ENCODE data around the gene ERBIN.
"Not testable (repeated sequence)": the region's sequence is repeated elsewhere in the genome, so short reads cannot be mapped to it uniquely, and the experiment has no call there.

ERBIN gene

DNA sequence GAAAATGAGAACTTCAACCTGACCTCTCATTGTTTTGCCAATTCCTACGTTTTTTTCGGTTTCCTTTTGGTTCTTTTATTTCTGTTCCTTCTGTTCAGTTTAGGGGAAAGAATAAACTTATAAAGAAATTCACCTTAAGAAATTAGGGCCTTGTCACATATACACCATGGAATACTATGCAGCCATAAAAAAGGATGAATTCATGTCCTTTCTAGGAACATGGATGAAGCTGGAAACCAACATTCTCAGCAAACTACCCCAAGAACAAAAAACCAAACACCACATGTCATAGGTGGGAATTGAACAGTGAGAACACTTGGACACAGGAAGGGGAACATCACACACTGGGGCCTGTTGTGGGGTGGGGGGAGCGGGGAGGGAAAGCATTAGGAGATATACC lies 46.5 kb downstream of the ERBIN start:
- not testable (repeated sequence) for H3K4me3 ChIP-seq (ENCODE audit: insufficient read depth, low read depth, low read length, poor library complexity, severe bottlenecking); H3K36me3 ChIP-seq (ENCODE audit: control insufficient read depth, insufficient read depth, low read length); H3K27ac ChIP-seq (ENCODE audit: insufficient read depth, low read length, poor library complexity, severe bottlenecking); H3K27me3 ChIP-seq (replicated peaks; ENCODE audit: control insufficient read depth, insufficient read depth, low read length, poor library complexity, severe bottlenecking); H3K9me3 ChIP-seq (ENCODE audit: control insufficient read depth, low read length); DNase-seq
- H3K4me1 ChIP-seq (ENCODE audit: control insufficient read depth, insufficient read depth, low read length, poor library complexity, severe bottlenecking) = peaks cover 14% of the 10 kb centered on the region

DNA sequence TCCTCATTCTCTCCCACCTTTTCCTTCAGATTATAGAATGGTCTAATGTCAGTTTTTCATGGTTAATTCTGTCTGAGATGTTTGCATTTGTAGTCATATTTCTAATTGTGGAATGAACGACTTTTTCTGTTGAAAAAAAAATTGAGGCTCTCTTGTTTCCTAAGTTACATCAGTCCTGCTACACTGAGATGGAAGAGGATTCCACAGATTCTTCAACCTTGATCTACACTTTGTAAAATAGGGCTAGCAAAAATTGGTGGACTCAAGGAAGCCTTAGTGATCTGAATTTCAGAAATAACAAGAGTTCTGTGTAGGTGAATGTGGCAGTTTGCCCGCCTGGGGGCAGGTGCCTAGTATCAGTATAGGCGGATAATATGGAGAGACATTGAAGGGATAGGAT lies 51.9 kb downstream of the ERBIN start:
- H3K36me3 ChIP-seq (ENCODE audit: control insufficient read depth, insufficient read depth, low read length) = no peaks in the 10 kb centered on the region
- no peak for DNase-seq

DNA sequence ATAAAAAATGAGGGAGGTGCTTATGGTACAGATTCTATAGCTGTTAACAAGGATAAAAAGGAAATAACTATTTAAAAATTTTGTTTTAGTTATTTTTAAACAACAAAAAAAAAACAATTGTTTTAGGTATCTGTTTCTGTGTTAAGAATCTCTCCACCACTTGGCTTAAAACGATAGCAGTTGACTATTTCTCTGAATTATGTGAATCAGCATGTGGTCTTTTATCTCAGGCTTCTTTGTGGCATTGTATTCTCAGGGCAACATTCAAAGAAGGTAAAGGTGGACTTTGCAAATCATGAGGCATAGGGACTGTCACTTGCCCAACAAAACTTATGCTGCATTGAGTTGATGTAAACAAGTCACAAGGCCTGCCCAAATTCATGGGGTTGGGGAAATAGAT lies 55.2 kb downstream of the ERBIN start:
- Histone ChIP-seq H3K4me1 (ENCODE audit: control insufficient read depth, insufficient read depth, low read length, poor library complexity, severe bottlenecking) (peaks cover 4% of the 10 kb centered on the region), H3K27me3 (replicated peaks; ENCODE audit: control insufficient read depth, insufficient read depth, low read length, poor library complexity, severe bottlenecking) (no peaks in the 10 kb centered on the region), H3K4me3 (ENCODE audit: insufficient read depth, low read depth, low read length, poor library complexity, severe bottlenecking) (no peak overlapping the region), H3K27ac (ENCODE audit: insufficient read depth, low read length, poor library complexity, severe bottlenecking) (no peak overlapping the region), H3K36me3 (ENCODE audit: control insufficient read depth, insufficient read depth, low read length) (no peaks in the 10 kb centered on the region), H3K9me3 (ENCODE audit: control insufficient read depth, low read length) (no peaks in the 10 kb centered on the region)
- no peak for DNase-seq

More for the DNA sequence above, 51.9 kb downstream of the ERBIN start:
- Histone ChIP-seq H3K9me3 (ENCODE audit: control insufficient read depth, low read length) (no peaks in the 10 kb centered on the region), H3K4me3 (ENCODE audit: insufficient read depth, low read depth, low read length, poor library complexity, severe bottlenecking) (no peak overlapping the region), H3K27me3 (replicated peaks; ENCODE audit: control insufficient read depth, insufficient read depth, low read length, poor library complexity, severe bottlenecking) (no peaks in the 10 kb centered on the region), H3K27ac (ENCODE audit: insufficient read depth, low read length, poor library complexity, severe bottlenecking) (no peak overlapping the region), H3K4me1 (ENCODE audit: control insufficient read depth, insufficient read depth, low read length, poor library complexity, severe bottlenecking) (peaks cover 3% of the 10 kb centered on the region)

DNA sequence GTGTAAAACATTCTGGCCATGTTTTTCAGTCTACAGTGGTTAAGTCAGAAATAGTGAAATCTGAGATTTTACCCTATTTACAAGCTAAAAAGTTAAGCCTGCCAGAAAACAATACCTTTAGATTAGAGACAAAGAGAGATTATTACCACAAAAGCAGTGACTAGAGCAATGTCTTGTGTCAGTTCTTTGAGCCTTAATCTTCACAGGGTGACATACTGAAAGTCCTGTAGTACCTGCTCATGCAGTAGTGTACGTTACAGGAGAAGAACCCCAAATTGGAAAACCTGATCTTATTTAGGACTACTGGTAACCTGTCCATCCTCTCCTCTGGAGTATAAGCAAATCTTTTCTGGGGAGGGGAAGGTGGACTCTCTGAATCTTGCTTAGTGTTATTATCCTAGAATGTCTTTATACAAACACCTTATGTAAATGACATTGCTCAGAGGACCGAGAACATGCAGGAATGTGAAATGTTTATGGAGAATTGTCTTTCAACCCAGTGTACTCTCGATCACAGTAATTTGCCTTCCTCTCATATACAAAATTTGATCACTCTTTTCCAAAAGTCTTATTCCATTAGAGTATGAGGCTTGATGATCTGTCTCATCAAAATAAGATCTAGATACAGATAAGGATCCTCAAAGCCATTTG lies 55.7 kb downstream of the ERBIN start:
- H3K27ac ChIP-seq (ENCODE audit: insufficient read depth, low read length, poor library complexity, severe bottlenecking) = no peak overlapping the region

DNA sequence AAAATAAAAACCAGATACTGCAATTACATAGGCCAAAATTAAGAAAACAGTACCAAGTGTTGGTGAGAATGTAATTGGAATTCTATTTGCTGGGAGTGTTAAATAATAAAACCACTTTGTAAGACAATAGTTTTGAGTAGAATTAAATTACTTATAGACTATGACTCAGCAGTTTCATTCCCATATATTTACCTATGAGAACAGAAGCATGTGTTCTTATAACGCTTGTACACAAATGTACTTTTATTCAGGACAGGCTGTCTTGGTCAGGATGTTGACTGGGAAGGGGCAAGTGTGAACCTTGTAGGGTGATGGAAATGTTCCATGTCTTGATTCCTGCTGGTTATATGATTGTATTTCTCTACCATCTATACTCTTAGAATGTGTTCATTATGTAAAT lies 56.3 kb downstream of the ERBIN start:
- no peaks in the 10 kb centered on the region for H3K9me3 ChIP-seq (ENCODE audit: control insufficient read depth, low read length)
- H3K4me3 ChIP-seq (ENCODE audit: insufficient read depth, low read depth, low read length, poor library complexity, severe bottlenecking) = no peak overlapping the region
- H3K4me1 ChIP-seq (ENCODE audit: control insufficient read depth, insufficient read depth, low read length, poor library complexity, severe bottlenecking) = peaks cover 4% of the 10 kb centered on the region
- H3K36me3 ChIP-seq (ENCODE audit: control insufficient read depth, insufficient read depth, low read length) = no peaks in the 10 kb centered on the region
- H3K27ac ChIP-seq (ENCODE audit: insufficient read depth, low read length, poor library complexity, severe bottlenecking) = no peak overlapping the region
- no peaks in the 10 kb centered on the region for H3K27me3 ChIP-seq (replicated peaks; ENCODE audit: control insufficient read depth, insufficient read depth, low read length, poor library complexity, severe bottlenecking)
- no peak for DNase-seq

More for the DNA sequence above, 55.7 kb downstream of the ERBIN start:
- no peaks in the 10 kb centered on the region for H3K36me3 ChIP-seq (ENCODE audit: control insufficient read depth, insufficient read depth, low read length)
- no peaks in the 10 kb centered on the region for H3K27me3 ChIP-seq (replicated peaks; ENCODE audit: control insufficient read depth, insufficient read depth, low read length, poor library complexity, severe bottlenecking)
- H3K9me3 ChIP-seq (ENCODE audit: control insufficient read depth, low read length) = no peaks in the 10 kb centered on the region
- DNase-seq = no peak
- no peak overlapping the region for H3K4me3 ChIP-seq (ENCODE audit: insufficient read depth, low read depth, low read length, poor library complexity, severe bottlenecking)
- H3K4me1 ChIP-seq (ENCODE audit: control insufficient read depth, insufficient read depth, low read length, poor library complexity, severe bottlenecking) = peaks cover 4% of the 10 kb centered on the region

DNA sequence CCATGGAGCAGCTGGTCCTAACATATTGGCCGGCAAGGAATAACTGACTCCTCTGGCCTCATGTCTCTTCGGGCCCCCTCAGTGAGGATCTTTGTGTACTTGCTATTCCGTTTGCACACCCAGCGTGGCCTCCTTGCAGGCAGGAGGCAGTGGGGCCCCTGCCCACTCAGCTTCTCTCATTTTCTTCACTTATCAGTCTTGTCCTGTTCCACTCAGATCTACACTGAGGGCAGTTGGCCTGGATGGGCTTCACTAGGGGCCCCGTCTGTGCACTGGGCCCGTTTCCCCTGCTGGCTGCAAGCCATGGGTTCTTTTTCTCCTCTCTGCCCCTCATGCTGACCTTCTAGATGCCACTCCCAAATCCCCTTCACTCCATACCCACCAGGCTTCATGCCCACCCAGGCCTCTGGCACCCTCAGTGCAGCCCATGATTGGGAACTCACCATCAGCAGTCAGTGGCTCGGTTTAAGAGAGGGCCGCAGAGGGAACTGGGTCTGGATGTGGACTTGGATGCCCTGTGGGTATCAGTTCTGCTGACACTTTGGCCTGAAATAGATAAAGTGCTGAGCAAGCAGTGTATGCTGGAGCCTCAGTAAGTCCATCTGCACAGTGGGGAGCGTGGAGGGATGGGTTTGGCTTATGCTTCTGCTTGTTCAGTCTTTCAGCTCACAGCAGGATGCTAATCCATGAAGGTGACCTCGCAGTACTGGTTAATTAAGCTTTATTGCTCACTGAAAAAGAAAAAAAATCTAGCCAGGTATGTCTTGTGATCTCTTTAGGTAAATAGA lies 57.9 kb downstream of the ERBIN start:
- no peak overlapping the region for H3K27ac ChIP-seq (ENCODE audit: insufficient read depth, low read length, poor library complexity, severe bottlenecking)
- no peak overlapping the region for H3K4me3 ChIP-seq (ENCODE audit: insufficient read depth, low read depth, low read length, poor library complexity, severe bottlenecking)
- H3K27me3 ChIP-seq (replicated peaks; ENCODE audit: control insufficient read depth, insufficient read depth, low read length, poor library complexity, severe bottlenecking) = no peaks in the 10 kb centered on the region
- DNase-seq = no peak
- H3K4me1 ChIP-seq (ENCODE audit: control insufficient read depth, insufficient read depth, low read length, poor library complexity, severe bottlenecking) = peaks cover 4% of the 10 kb centered on the region
- no peaks in the 10 kb centered on the region for H3K36me3 ChIP-seq (ENCODE audit: control insufficient read depth, insufficient read depth, low read length)
- no peaks in the 10 kb centered on the region for H3K9me3 ChIP-seq (ENCODE audit: control insufficient read depth, low read length)

DNA sequence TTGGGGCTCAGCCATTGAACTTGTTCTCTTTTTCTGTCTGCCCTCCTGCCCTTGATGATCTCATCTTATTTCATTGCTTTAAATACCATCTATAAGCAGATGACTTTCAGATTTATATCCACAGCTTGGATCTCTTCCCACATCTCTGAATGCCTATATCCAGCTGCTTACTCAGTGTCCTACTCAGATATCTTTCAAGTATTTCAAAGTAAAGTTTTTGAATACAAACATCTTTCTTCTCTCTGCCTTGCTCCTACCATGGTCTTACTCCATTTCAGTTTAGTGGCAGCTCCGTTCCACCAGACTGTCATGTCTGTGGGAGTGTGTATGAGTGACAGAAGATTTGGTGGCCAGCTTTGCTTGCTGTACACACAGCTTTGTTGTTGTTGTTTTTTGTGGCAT lies 59.7 kb downstream of the ERBIN start:
- H3K9me3 ChIP-seq (ENCODE audit: control insufficient read depth, low read length) = no peaks in the 10 kb centered on the region
- DNase-seq = no peak
- H3K27ac ChIP-seq (ENCODE audit: insufficient read depth, low read length, poor library complexity, severe bottlenecking) = no peak overlapping the region
- H3K27me3 ChIP-seq (replicated peaks; ENCODE audit: control insufficient read depth, insufficient read depth, low read length, poor library complexity, severe bottlenecking) = no peaks in the 10 kb centered on the region
- peaks cover 4% of the 10 kb centered on the region for H3K4me1 ChIP-seq (ENCODE audit: control insufficient read depth, insufficient read depth, low read length, poor library complexity, severe bottlenecking)
- no peak overlapping the region for H3K4me3 ChIP-seq (ENCODE audit: insufficient read depth, low read depth, low read length, poor library complexity, severe bottlenecking)
- H3K36me3 ChIP-seq (ENCODE audit: control insufficient read depth, insufficient read depth, low read length) = no peaks in the 10 kb centered on the region

DNA sequence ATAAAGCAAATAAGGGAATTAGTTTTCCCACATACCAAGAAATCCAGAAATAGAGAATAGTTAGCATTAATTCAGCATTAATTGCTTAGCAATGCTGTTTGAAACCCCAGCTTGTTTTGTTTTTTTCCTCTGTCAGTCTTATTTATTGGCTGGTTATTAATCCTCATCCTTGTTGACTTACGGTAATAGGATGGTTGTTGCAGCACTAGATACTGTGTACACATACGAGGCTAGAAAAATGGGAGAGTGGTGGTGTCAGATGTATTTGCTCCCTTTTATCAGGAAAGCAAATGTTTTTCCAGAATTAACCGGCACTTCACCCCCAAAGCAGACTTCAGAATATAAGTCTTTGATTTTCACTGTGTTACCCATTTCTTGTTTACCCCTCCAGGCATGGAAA lies 60.4 kb downstream of the ERBIN start:
- Histone ChIP-seq H3K4me1 (ENCODE audit: control insufficient read depth, insufficient read depth, low read length, poor library complexity, severe bottlenecking) (peaks cover 4% of the 10 kb centered on the region), H3K36me3 (ENCODE audit: control insufficient read depth, insufficient read depth, low read length) (no peaks in the 10 kb centered on the region), H3K9me3 (ENCODE audit: control insufficient read depth, low read length) (no peaks in the 10 kb centered on the region), H3K27ac (ENCODE audit: insufficient read depth, low read length, poor library complexity, severe bottlenecking) (no peak overlapping the region), H3K4me3 (ENCODE audit: insufficient read depth, low read depth, low read length, poor library complexity, severe bottlenecking) (no peak overlapping the region), H3K27me3 (replicated peaks; ENCODE audit: control insufficient read depth, insufficient read depth, low read length, poor library complexity, severe bottlenecking) (no peaks in the 10 kb centered on the region)
- DNase-seq = no peak

DNA sequence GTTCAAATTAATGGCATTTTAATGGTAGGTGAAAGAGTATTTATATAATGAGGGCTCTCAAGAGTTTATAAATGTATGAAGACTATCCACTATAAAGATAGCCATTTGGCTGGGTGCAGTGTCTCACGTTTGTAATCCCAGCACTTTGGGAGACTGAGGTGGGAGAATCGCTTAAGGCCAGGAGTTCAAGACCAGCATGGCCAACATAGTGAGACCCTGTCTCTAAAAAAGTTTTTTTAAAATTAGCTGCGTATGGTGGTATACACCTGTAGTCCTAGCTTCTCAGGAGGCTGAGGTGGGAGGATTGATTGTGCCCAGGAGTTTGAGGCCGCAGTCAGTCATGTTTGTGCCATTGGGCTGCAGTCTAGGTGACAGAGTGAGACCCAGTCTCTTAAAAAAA lies 61.6 kb downstream of the ERBIN start:
- Histone ChIP-seq H3K4me3 (ENCODE audit: insufficient read depth, low read depth, low read length, poor library complexity, severe bottlenecking) (no peak overlapping the region), H3K9me3 (ENCODE audit: control insufficient read depth, low read length) (no peaks in the 10 kb centered on the region), H3K27me3 (replicated peaks; ENCODE audit: control insufficient read depth, insufficient read depth, low read length, poor library complexity, severe bottlenecking) (no peaks in the 10 kb centered on the region), H3K4me1 (ENCODE audit: control insufficient read depth, insufficient read depth, low read length, poor library complexity, severe bottlenecking) (peaks cover 4% of the 10 kb centered on the region), H3K36me3 (ENCODE audit: control insufficient read depth, insufficient read depth, low read length) (no peaks in the 10 kb centered on the region), H3K27ac (ENCODE audit: insufficient read depth, low read length, poor library complexity, severe bottlenecking) (no peak overlapping the region)
- no peak for DNase-seq

DNA sequence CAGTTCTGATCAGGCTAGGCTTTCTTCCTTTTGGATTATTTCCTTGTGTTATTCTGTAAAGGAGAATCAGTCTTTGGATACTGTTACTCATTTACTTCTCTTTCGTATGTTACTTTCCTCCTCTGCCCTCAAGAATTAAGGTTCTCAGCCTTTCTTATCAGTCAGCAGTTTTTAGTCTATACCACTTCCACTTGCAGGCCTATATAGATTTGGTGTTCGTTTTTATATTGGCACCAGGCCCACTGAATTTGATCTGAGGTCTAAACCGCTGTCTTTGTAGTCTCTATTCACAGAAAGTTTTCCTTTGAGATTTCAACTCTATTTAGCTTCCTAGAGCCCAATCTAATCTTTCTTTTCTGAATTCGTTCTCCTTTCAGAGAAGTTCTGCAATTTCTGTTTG lies 62.8 kb downstream of the ERBIN start:
- H3K4me1 ChIP-seq (ENCODE audit: control insufficient read depth, insufficient read depth, low read length, poor library complexity, severe bottlenecking) = no peaks in the 10 kb centered on the region
- H3K36me3 ChIP-seq (ENCODE audit: control insufficient read depth, insufficient read depth, low read length) = peaks cover 4% of the 10 kb centered on the region
- H3K9me3 ChIP-seq (ENCODE audit: control insufficient read depth, low read length) = no peaks in the 10 kb centered on the region
- no peak overlapping the region for H3K4me3 ChIP-seq (ENCODE audit: insufficient read depth, low read depth, low read length, poor library complexity, severe bottlenecking)
- no peaks in the 10 kb centered on the region for H3K27me3 ChIP-seq (replicated peaks; ENCODE audit: control insufficient read depth, insufficient read depth, low read length, poor library complexity, severe bottlenecking)
- no peak overlapping the region for H3K27ac ChIP-seq (ENCODE audit: insufficient read depth, low read length, poor library complexity, severe bottlenecking)
- no peak for DNase-seq
